ENCODE measurements around the gene UVSSA. TPM values are rescaled to one million over a fixed set of nuclear protein-coding genes. Genes with fewer than 3 reads are reported as not detected.

Gene UVSSA
- total and polyA plus RNA-seq, 9 of the 15 experiments (the other 6 are each of a cell fraction or from before 2014, with no cell fraction given), result 0.21 to 14.6 (median 3.3) TPM

DNA sequence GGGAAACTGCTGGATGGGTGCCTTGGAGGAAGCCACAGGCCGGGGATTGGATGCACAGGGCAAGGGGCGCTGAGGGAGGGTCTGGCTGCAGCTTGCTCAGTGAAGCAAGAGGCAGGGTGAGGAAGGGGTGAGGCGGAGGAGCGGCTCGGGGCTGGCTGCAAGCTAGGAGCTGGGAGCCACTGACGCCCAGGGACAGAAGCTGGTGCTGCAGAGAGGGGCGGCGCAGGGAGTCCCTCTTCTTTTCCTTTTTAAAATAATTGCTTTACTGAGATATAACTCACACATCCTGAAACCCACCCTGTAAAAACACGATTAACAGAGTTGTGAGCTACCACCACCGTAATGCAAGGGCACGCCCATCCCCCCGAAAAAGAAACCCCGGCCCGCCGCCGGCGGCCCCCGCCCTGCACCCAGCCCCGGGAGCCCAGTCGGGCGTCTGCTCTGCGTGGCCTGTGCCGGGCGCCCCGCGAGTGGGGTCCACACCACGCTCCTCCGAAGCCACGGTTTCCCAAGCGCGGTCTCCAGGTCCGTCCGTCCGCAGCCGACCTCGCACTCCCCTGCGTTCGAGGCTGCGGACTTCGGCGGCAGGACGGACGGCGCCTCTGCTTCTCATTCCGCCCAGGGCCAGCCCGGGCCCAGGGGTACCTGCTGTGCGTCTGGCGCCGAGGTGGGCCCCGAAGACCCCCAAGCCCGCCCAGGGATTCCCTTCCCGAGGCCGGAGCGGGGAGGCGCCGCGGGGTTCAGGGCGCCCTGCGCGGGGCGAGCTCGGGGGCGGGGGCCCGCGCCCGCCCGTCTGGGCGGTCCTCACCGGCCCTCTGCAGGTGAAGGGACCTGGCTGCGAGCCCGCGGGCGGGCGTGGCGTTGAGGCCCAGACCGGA is 866 bp upstream of the UVSSA start:
- H3K4me3 ChIP-seq, result peak overlapping the region; percentile 95
- peak overlapping the region; percentile 92 to 97 for H3K9ac ChIP-seq (ENCODE audit: insufficient read depth in 1 of 2, low read depth in 2 of 2, low read length in 2 of 2)
- no peaks in the 10 kb centered on the region for H3K27me3 ChIP-seq (ENCODE audit: control insufficient read depth in 2 of 2, insufficient read depth in 2 of 2, low read length in 2 of 2)
- peaks cover 14% of the 10 kb centered on the region; the same call in 2 of the 3 replicates for H3K36me3 ChIP-seq (ENCODE audit: control insufficient read depth, insufficient read depth, low read length)
- TSS peak; percentile 73 for BruUV-seq (replicated peaks)
- DNase-seq (ENCODE audit: extremely low read depth in 1 of 4, low spot score in 3 of 4) (peak; percentile 63 to 72 (median 65)), ATAC-seq (peak; percentile 62), FAIRE-seq (no peak)
- H4K20me1 ChIP-seq (replicated peaks; ENCODE audit: control insufficient read depth, insufficient read depth, low read length), result no peaks in the 10 kb centered on the region
- POLR2A ChIA-PET, result interaction anchor here (0.5 to 1.9 kb wide), 6 partner anchors 9 to 180 kb away, joined by 3 to 8 read pairs (median 4); partner anchors contain the start of genes CTBP1 and MAEA
- no peaks in the 10 kb centered on the region for H3K9me1 ChIP-seq (ENCODE audit: control insufficient read depth, insufficient read depth, low read length)
- in situ Hi-C loops (cut with MboI) (no loop called here), intact Hi-C loops (cut with micrococcal nuclease) (loop anchor here (1.0 to 2.0 kb wide), 3 partner anchors 57 to 179 kb away; partner anchors contain the start of gene MAEA)
- peaks cover 10 to 51% of the 10 kb centered on the region in 2 experiments for H3K4me1 ChIP-seq (replicated peaks in 1 of 2; ENCODE audit: control insufficient read depth in 2 of 2, insufficient read depth in 2 of 2, low read length in 2 of 2)
- peak overlapping the region; percentile 95 for H3K27ac ChIP-seq (ENCODE audit: extremely low read depth, low read depth, low read length)
- no peaks in the 10 kb centered on the region for H3K9me3 ChIP-seq (replicated peaks; ENCODE audit: control insufficient read depth, insufficient read depth, low read depth, low read length)
- H3K4me2 ChIP-seq (ENCODE audit: insufficient read depth, low read length), result peak overlapping the region; percentile 80
- WGBS (ENCODE audit: insufficient coverage, low coverage, missing lambda C conversion rate), result 2% methylated on average over 31 of the region's 76 CpGs
- CTCF ChIA-PET (ENCODE audit: low intra/inter-chr PET ratio), result no interaction called here
- peak overlapping the region; percentile 94 for H2AFZ ChIP-seq (ENCODE audit: low read depth, low read length)
- peaks cover 27% of the 10 kb centered on the region for H3K79me2 ChIP-seq (ENCODE audit: control insufficient read depth, insufficient read depth, low read length)
- TF ChIP-seq NFE2L1 (tag; IDR thresholded peaks at IDR 0.05; ENCODE audit: borderline replicate concordance, low read depth), result no peak
- TF ChIP-seq ZNF609 (CRISPR knock-in tag; IDR thresholded peaks at IDR 0.05; ENCODE audit: borderline replicate concordance), result 0 out of 2 replicates have a peak, but pooled peaks have one; percentile 30
- TF ChIP-seq GABPB1 (CRISPR knock-in tag; IDR thresholded peaks at IDR 0.05), result 0 out of 2 replicates have a peak, but pooled peaks have one; percentile 25
- no peak for TF ChIP-seq CBX5 (IDR thresholded peaks at IDR 0.05; ENCODE audit: borderline replicate concordance, low read depth)
- TF ChIP-seq TRIM28 (IDR thresholded peaks at IDR 0.05), result no peak
- 0 out of 2 replicates have a peak, but pooled peaks have one; percentile 35 for TF ChIP-seq ATF2 (CRISPR knock-in tag; IDR thresholded peaks at IDR 0.05)
- TF ChIP-seq RBBP5 (IDR thresholded peaks at IDR 0.05; ENCODE audit: borderline replicate concordance, insufficient read depth, low read length, poor library complexity, severe bottlenecking), result peak; percentile 71
- TF ChIP-seq TBP (optimal IDR thresholded peaks at IDR 0.05; ENCODE audit: low read depth, low read length), result peak; percentile 24
- peak; percentile 50; the same call in 1 of the 2 replicates for TF ChIP-seq ERF (CRISPR knock-in tag; IDR thresholded peaks at IDR 0.05)
- TF ChIP-seq NCOA6 (IDR thresholded peaks at IDR 0.05), result peak; percentile 80; the same call in 1 of the 2 replicates
- TF ChIP-seq NR1H2 (CRISPR knock-in tag; IDR thresholded peaks at IDR 0.05), result peak; percentile 22; the same call in 1 of the 2 replicates
- peak; percentile 57; the same call in 1 of the 2 replicates for TF ChIP-seq SIN3B (IDR thresholded peaks at IDR 0.05; ENCODE audit: low read depth)
- TF ChIP-seq ARID1B (IDR thresholded peaks at IDR 0.05), result no peak

All from K562 (cell line).